Activated T-cell treated with anti-CD3 and anti-CD28 coated beads, Interleukin-2, amount 50 U/mL, for 1 hour (primary cell): ENCODE data around the gene ADARB2.
"Not testable (repeated sequence)": the region's sequence is repeated elsewhere in the genome, so short reads cannot be mapped to it uniquely, and the experiment has no call there.

Source experiments
- DNase-seq: peaks from one replicate; pipeline ENCODE4 v3.0.0-alpha.2; 2020

ADARB2 gene

GRCh38 chr10:1538531-1539061, 198.7 kb downstream of the ADARB2 start:
- DNase-seq = no peak

GRCh38 chr10:1538121-1538520, 199.2 kb downstream of the ADARB2 start:
- no peak for DNase-seq

DNA sequence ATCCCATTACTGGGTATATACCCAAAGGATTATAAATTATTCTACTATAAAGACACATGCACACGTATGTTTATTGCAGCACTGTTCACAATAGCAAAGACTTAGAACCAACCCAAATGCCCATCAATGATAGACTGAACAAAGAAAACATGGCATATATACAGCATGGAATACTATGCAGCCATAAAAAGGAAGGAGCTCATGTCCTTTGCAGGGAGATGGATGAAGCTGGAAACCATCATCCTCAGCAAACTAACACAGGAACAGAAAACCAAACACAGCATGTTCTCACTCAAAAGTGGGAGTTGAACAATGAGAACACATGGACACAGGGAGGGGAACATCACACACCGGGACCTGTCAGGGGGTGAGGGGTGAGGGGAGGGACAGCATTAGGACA, 199.9 kb downstream of the ADARB2 start:
- DNase-seq = not testable (repeated sequence)

DNA sequence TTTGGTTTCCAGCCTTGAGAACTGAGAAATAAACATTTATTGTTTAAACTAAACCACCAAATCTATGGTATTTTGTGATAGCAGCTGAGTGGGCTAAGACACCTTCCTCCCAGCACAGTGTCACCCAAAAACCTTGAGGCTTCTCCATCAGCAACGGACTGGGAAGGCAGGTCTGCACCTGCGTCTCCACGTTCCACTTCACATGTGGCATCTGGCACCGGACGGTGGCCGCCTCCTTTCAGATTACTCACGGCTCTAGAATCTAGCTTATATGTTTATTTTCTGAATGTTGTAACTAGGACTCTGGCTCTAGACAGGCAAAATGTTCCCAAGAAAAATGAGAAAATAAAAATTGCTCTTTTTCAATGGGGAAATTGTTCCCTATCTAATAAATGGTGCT, 201.0 kb downstream of the ADARB2 start:
- DNase-seq = no peak

DNA sequence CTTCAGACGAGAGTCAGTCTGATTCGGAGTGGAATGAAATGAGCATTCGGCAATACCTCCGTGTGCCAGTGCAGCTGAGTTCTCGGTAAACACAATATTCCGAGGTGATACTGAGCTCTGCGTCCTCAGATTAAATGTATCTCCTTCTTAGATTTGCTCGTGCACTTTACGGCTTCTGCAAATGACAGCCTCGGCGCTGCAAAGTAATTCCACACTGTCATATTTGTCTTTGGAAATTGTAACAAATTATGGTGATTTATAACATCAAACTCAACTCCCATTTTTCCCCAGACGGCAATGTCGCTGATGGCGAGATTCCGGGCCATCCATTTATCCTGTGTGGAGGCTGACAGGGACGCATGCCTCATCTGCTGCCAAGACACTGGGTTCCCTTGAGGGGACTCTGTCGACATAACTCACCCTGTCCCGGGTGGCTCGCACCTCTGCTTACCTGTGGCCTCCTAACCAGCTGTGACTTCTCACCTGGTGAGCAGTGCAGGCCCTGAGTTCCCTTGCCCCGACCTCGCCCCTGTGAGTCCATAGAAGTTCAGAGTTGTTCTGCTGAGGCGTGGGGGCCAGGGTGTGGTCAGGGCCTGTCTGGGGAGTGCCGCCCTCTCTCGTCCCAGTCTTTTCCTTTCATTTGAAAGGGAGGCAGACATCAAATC, 201.9 kb downstream of the ADARB2 start:
- no peak for DNase-seq

DNA sequence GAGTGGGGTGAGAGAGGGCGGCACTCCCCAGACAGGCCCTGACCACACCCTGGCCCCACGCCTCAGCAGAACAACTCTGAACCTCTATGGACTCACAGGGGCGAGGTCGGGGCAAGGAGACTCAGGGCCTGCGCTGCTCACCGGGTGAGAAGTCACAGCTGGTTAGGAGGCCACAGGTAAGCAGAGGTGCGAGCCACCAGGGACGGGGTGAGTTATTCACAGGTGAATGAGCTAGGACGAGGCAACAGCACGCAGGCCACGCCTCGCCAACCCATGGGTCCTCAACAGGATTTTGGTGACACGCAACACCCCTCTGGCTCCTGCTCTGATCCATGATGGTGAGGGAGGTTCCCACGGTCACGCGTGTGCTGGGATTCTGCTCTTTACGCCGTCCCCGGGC, 202.5 kb downstream of the ADARB2 start:
- DNase-seq = no peak

DNA sequence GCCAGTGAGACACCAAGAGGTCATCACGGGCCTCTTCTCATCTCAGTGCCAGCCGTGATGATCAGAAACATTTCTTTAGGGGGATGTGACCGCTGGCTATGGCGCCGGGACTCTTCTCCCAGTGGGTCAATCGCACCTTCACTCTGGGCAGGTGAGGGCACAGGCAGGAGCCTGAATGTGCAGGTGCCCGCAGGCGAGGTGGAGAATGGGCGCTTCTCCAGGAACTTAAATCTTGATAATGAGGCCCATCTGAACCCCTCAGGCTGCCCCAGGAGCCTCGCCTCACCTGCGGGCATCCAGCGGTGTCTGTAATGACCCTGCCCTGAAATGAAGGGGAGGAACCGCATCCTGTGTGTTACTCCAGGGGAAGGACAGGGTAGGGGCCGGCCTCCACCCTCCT, 204.7 kb downstream of the ADARB2 start:
- DNase-seq = no peak

GRCh38 chr10:1531883-1532597, 205.3 kb downstream of the ADARB2 start:
- DNase-seq = no peak

DNA sequence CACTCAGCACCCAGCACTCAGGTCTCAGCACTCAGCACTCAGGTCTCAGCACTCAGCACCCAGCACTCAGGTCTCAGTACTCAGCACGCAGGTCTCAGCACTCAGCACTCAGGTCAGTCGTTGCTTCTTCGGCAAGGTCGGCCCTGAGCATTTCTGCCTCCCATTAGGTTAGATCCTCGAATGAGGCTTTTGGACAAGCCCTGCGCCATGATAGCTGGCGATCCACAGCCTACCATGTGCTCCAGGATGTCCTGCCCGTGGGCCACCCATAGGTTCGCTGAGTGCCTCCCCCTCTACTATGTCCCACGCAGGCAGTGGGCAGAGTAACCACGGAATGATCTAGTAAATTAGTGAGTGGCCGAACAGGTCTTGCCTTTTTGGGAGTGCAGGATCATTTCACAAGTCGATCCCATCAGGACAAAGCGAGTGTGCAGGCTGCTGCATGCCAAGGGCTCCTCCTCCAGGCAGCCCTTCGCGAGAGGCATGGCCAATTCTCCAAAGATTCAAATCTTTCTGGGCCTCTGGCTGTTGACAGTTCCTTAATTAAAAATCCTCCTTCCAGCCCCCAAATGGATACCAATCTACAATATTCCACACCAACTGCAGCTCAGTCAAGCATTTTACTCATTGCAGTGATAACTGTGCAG, 206.3 kb downstream of the ADARB2 start:
- DNase-seq = no peak

DNA sequence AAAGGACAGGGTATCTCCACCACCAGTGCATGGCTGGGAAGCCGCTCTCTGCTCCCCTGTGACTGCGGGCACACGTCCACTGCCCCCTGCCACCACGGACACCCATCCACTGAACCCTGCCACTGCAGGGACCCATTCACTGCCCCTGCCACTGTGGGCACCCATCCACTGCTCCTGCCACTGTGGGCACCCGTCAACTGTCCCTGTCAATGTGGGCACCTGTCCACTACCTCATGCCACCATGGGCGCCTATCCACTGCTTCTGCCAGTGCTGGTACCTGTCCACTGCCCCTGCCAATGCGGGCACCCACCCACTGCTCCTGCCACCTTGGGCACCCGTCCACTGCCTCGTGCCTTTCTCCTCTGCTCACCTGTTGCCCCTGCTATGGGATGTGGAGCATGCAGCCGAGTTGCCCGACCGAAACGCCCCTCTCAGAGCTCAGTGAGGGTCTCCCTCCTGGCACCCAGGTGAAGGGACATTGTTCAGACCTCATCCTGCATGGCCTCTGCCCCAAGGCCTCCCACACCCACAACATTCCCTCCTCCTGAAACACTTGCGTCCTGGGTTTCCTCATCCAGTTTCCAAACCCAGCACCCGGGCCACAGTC, 207.4 kb downstream of the ADARB2 start:
- no peak for DNase-seq

DNA sequence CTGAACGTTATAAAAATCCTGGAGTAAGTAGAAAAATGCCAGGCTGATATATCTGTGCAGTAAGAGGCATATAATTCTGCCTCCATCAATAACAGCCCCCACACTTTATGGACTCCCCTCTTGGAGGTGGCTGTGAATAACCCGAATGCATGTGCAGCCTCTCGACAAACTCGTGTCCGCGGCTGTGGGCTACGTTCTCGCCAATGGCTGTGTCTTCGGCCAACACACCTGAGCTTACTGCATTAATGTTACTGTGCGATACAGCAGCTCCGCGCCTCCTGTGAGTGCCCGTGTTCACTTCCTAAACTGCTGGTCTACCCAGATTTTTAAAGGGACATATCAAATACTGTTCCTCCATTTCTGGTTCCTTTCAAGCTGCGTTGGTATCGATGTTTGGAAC, 209.4 kb downstream of the ADARB2 start:
- DNase-seq = no peak

DNA sequence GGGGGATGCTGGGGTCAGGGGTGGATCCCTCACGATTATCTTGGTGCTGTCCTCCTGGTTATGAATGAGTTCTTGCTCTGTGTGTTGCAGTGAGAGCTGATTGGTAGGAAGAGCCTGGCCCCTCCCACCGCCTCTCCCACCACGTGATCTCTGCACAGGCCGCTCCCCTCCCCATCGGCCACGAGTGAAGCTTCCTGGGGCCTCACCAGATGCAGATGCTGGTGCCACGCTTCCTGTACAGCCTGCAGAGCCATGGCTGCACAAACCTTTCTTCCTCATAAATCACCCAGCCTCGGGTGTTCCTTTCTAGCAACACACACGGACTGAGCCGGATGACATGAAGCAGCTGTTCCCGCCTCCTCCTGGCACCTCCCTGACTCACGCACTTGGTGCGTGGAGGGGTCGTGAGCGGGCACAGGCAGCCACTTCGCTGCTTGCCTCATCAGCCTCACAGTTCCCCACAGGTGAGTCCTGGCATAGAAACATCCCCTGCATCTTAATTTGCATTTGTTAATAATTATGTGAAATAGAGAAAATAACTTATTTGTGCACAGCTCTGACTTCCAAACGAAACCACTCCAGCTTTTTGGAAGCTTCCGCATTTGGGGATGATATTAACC, 210.8 kb downstream of the ADARB2 start:
- no peak for DNase-seq

- DNase-seq = no peak
These were observed 211.8 kb downstream of the ADARB2 start for GRCh38 chr10:1525354-1526162.

GRCh38 chr10:1524540-1524939, 212.8 kb downstream of the ADARB2 start:
- DNase-seq = no peak

DNA sequence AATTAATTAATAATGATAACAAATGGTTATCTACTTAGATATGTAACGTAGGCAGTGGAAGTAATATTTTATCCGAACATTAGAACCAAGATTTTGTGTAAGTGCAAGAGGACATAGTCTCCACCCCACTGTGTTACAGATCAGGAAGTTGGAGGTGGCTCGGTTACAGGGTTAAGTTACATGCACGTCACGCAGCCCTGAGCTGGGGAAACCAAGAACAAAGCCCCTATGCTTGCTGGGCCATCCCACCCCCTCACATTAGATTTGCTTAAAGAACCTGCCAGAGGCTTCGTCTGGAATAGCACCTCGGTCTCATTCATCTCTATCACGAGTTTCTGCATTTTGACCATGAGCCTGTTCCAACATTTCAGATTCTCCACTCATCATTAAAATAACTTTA, 214.1 kb downstream of the ADARB2 start:
- no peak for DNase-seq

GRCh38 chr10:1522237-1522636, 215.1 kb downstream of the ADARB2 start:
- no peak for DNase-seq

DNA sequence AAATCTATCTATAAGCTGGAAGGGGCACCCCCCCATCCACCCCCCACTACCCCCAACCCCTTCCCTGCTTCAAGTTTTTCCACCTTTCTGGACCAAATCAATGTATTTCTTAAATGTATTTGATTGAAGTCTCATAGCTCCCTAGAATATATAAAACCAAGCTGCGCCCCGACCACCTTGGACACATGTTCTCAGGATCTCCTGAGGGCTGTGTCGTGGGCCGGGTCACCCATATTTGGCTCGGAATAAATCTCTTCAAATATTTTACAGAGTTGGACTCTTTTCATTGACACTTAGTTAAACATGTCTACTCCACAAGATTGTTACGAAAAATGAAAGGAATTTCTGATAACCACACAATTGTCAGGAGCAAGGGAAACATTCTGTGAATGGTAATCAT, 215.6 kb downstream of the ADARB2 start:
- no peak for DNase-seq

- DNase-seq = no peak
These were observed 216.3 kb downstream of the ADARB2 start for GRCh38 chr10:1520909-1521565.

- no peak for DNase-seq
These were observed 217.9 kb downstream of the ADARB2 start for GRCh38 chr10:1519391-1519790.

DNA sequence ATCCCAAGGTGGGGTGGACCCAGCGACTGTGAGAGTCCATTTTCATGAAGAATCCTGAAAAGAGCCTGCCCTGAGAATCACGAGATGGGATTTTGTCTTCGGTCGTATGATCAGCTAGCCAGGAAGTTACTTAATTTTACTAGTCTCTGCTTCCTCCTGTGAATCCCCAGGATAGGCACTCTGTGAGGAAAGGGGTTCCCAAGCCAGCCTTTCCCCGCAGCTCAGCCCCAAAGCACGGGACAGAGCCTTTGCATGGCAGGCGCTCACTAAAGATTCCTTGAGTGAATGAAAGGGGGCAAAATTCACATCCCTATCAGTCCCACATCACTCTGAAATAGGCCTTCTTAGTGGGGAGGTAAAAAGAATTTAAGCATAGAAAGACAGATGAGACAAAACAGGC, 219.6 kb downstream of the ADARB2 start:
- no peak for DNase-seq

DNA sequence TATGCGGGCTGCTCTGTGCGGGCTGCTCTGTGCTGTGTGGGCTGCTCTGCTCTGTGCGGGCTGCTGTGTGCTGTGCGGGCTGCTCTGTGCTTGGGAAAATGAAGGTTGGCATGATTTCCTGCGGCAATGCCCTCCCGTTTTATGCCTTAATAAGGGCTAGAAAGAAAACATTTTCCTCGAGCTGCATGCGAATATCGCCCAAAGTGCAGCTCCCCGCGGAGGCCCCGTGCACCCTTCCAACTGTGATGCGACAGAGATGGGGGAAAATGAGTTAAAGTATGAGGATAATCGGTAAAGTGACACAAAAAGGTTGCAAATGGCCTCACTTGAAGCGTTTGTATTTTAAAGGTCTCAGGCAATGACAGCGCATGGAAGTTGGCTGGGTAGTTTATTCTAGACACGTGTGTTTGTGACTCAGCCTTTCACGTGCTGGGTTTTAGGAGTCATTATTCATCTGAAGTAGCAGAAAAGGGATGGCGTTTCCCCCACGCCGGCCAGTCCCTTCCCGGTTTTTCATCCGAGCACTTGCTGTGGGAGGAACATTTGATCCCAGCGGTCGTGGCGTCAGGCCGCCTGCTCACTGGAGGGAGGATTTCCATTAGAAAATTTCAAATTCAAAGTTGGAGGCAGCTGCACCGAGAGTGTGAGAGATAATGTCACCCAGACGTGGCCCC, 220.7 kb downstream of the ADARB2 start:
- no peak for DNase-seq
